T-cell (primary cell): Measurements from ENCODE around the gene SMIM14. TPM values are rescaled to one million over a fixed set of nuclear protein-coding genes. Genes with fewer than 3 reads are reported as not detected.
"Not testable (repeated sequence)": the region's sequence is repeated elsewhere in the genome, so short reads cannot be mapped to it uniquely, and the experiment has no call there.

Experiments used
- ATAC-seq, 4 experiments: fragments of 200-7000 bp in 3 of 4; fragments of 150-1000 bp in 1 of 4; cut with Tn5 transposase; replicated peaks in 1 of 4; 1 replicate in 3 of 4; 2 replicates in 1 of 4; pipeline ENCODE4 v1.10.0; 2021; ENCODE audit warnings: moderate library complexity in 3 of 4, mild to moderate bottlenecking in 2 of 4, moderate number of reproducible peaks in 1 of 4
- CTCF ChIA-PET, 2 donors: fragments of 300-600 bp; sonication (Branson Sonifier 250); formaldehyde crosslinking; loops; one replicate each; lab custom pipeline; 2022; ENCODE audit warnings: antibody characterized with exemption in 2 of 2; lab: Charles Lee
- POLR2A ChIA-PET, 2 donors: fragments of 300-600 bp; sonication (Branson Sonifier 250); formaldehyde crosslinking; loops; one replicate each; lab custom pipeline; 2022; ENCODE audit warnings: antibody characterized with exemption in 2 of 2; lab: Charles Lee
- DNase-seq, 35 experiments: peaks; one replicate each; pipeline versions ENCODE4 v3.0.0 to v3.0.0-alpha.2; 2013 to 2023
- H3K27ac ChIP-seq: one replicate; pipeline ENCODE4 v1.5.1; 2013; ENCODE audit warnings: low read length
- H3K27me3 ChIP-seq, 2 experiments: replicated peaks in 1 of 2; 1 replicate in 1 of 2; 2 replicates in 1 of 2; pipeline versions ENCODE4 v1.6.1 to v1.7.0; 2013; ENCODE audit warnings: low read length in 1 of 2, mixed read lengths in 1 of 2; ENCODE audit not compliant: control insufficient read depth in 2 of 2, insufficient read depth in 2 of 2; ENCODE audit errors: extremely low read depth in 1 of 2
- H3K36me3 ChIP-seq, 2 donors: 1 replicate in 1 of 2; 2 replicates in 1 of 2; pipeline versions ENCODE4 v1.6.1 to v1.7.0; 2013; ENCODE audit warnings: low read length in 1 of 2; ENCODE audit not compliant: control insufficient read depth in 2 of 2, insufficient read depth in 1 of 2; ENCODE audit errors: extremely low read depth in 1 of 2
- H3K4me1 ChIP-seq, 2 experiments: 1 replicate in 1 of 2; 2 replicates in 1 of 2; pipeline versions ENCODE4 v1.6.1 to v1.7.0; 2013; ENCODE audit warnings: low read length in 2 of 2, mixed read lengths in 1 of 2; ENCODE audit not compliant: insufficient read depth in 2 of 2, control insufficient read depth in 1 of 2; ENCODE audit errors: extremely low read depth in 1 of 2
- H3K4me3 ChIP-seq, 2 donors: 1 replicate in 1 of 2; 2 replicates in 1 of 2; pipeline versions ENCODE4 v1.5.1 to v1.7.0; 2013; ENCODE audit warnings: mild to moderate bottlenecking in 2 of 2, low read length in 1 of 2, moderate library complexity in 1 of 2; ENCODE audit not compliant: control insufficient read depth in 1 of 2; ENCODE audit errors: extremely low read depth in 1 of 2
- H3K9me3 ChIP-seq: 2 replicates; pipeline ENCODE4 v1.7.0; 2013
- H3K27ac Mint-ChIP-seq, 2 donors: one replicate each; pipeline ENCODE4 v1.8.0; 2020 to 2021; ENCODE audit warnings: mild to moderate bottlenecking in 2 of 2, mixed read lengths in 2 of 2
- H3K27me3 Mint-ChIP-seq, 2 donors: one replicate each; pipeline ENCODE4 v1.8.0; 2021 to 2022; ENCODE audit warnings: mixed read lengths in 2 of 2
- H3K36me3 Mint-ChIP-seq: one replicate; pipeline ENCODE4 v1.8.0; 2021; ENCODE audit warnings: mixed read lengths
- H3K4me1 Mint-ChIP-seq, 3 donors: one replicate each; pipeline ENCODE4 v1.8.0; 2020 to 2022; ENCODE audit warnings: mixed read lengths in 3 of 3, mild to moderate bottlenecking in 1 of 3
- H3K4me3 Mint-ChIP-seq, 3 donors: one replicate each; pipeline ENCODE4 v1.8.0; 2020 to 2022; ENCODE audit warnings: mild to moderate bottlenecking in 3 of 3, mixed read lengths in 3 of 3, moderate library complexity in 3 of 3
- H3K9me3 Mint-ChIP-seq, 3 donors: one replicate each; pipeline ENCODE4 v1.8.0; 2020 to 2022; ENCODE audit warnings: mixed read lengths in 3 of 3
- WGBS: methylation state at CpG from one replicate; pipeline ENCODE4 v1.1.5; 2013; ENCODE audit warnings: missing lambda C conversion rate; ENCODE audit not compliant: insufficient coverage; 5-methylcytosine and 5-hydroxymethylcytosine counted together
- total RNA-seq, 35 experiments: library from RNA in 6 of 35; stranded (reverse) in 6 of 35; fragments of 120-200 nt in 1 of 35; gene quantifications; one replicate each; pipeline versions ENCODE4 v1.2.1 to v1.2.4 and lab custom pipeline; 2013 to 2026

SMIM14 gene
- total RNA-seq, 5 donors from 2014 or later (not counting 1 experiment from before 2014, with no cell fraction given): 4.8 to 17.2 (median 15.5) TPM

- no peaks in the 10 kb centered on the region for H3K36me3 Mint-ChIP-seq
- Histone ChIP-seq H3K27ac (no peak overlapping the region), H3K27me3 (no peaks in the 10 kb centered on the region), H3K4me3 (no peak overlapping the region), H3K36me3 (no peaks in the 10 kb centered on the region), H3K4me1 (no peaks in the 10 kb centered on the region), H3K9me3 (no peaks in the 10 kb centered on the region)
- 96% methylated on average over 4 of the region's 6 CpGs for WGBS
- DNase-seq (no peak), ATAC-seq (no peak)
- no peak overlapping the region for H3K27ac Mint-ChIP-seq
- ChIA-PET CTCF (interaction anchor here in 1 of 2 donors (0.6 kb wide), 1 partner anchor 188 kb away, joined by 3 read pairs; no protein-coding TSS in a partner anchor), POLR2A (no interaction called here)
- H3K27me3 Mint-ChIP-seq: no peaks in the 10 kb centered on the region
- no peaks in the 10 kb centered on the region for H3K4me1 Mint-ChIP-seq
- H3K9me3 Mint-ChIP-seq: no peaks in the 10 kb centered on the region
- no peak overlapping the region for H3K4me3 Mint-ChIP-seq
These were observed 21.4 kb upstream of the SMIM14 start for GRCh38 chr4:39660045-39660444.

GRCh38 chr4:39658756-39659155 is 20.1 kb upstream of the SMIM14 start:
- Mint-ChIP-seq H3K27me3 (no peaks in the 10 kb centered on the region), H3K36me3 (no peaks in the 10 kb centered on the region), H3K4me1 (no peaks in the 10 kb centered on the region), H3K9me3 (no peaks in the 10 kb centered on the region), H3K4me3 (no peak overlapping the region), H3K27ac (no peak overlapping the region)
- Histone ChIP-seq H3K9me3 (no peaks in the 10 kb centered on the region), H3K4me3 (no peak overlapping the region), H3K27me3 (no peaks in the 10 kb centered on the region), H3K27ac (no peak overlapping the region), H3K36me3 (no peaks in the 10 kb centered on the region), H3K4me1 (no peaks in the 10 kb centered on the region)
- DNase-seq: no peak
- CTCF ChIA-PET: interaction anchor here in 1 of 2 donors (1.8 kb wide), 1 partner anchor 189 kb away, joined by 5 read pairs; no protein-coding TSS in a partner anchor
- no peak for ATAC-seq
- POLR2A ChIA-PET: no interaction called here
- 100% methylated on average over 2 of the region's 3 CpGs for WGBS

- Mint-ChIP-seq H3K27me3 (no peaks in the 10 kb centered on the region), H3K36me3 (no peaks in the 10 kb centered on the region), H3K27ac (no peak overlapping the region), H3K4me1 (no peaks in the 10 kb centered on the region), H3K4me3 (no peak overlapping the region), H3K9me3 (no peaks in the 10 kb centered on the region)
- no CpG with 5 or more reads among the region's 6 CpGs for WGBS
- ATAC-seq (no peak), DNase-seq (no peak)
- H3K27me3 ChIP-seq: no peaks in the 10 kb centered on the region
- no peaks in the 10 kb centered on the region for H3K4me1 ChIP-seq
- POLR2A ChIA-PET: no interaction called here
- H3K27ac ChIP-seq: no peak overlapping the region
- H3K9me3 ChIP-seq: no peaks in the 10 kb centered on the region
- CTCF ChIA-PET: no interaction called here
- no peaks in the 10 kb centered on the region for H3K36me3 ChIP-seq
- no peak overlapping the region for H3K4me3 ChIP-seq
These were observed 18.8 kb upstream of the SMIM14 start for GRCh38 chr4:39657465-39657864.

- H3K9me3 Mint-ChIP-seq, H3K4me3 ChIP-seq, H3K9me3 ChIP-seq, H3K27ac Mint-ChIP-seq, H3K4me1 ChIP-seq, H3K27ac ChIP-seq, DNase-seq, ATAC-seq, H3K4me3 Mint-ChIP-seq, H3K36me3 ChIP-seq, H3K4me1 Mint-ChIP-seq, H3K36me3 Mint-ChIP-seq, H3K27me3 Mint-ChIP-seq, H3K27me3 ChIP-seq: not testable (repeated sequence)
- POLR2A ChIA-PET: interaction anchor here in 1 of 2 donors (0.5 kb wide), 1 partner anchor 28 kb away, joined by 6 read pairs; no protein-coding TSS in a partner anchor
- WGBS: 100% methylated on average over 1 of the region's 5 CpGs
- CTCF ChIA-PET: interaction anchor here in 1 of 2 donors (0.8 kb wide), 1 partner anchor 128 kb away, joined by 3 read pairs; no protein-coding TSS in a partner anchor
These were observed 18.0 kb upstream of the SMIM14 start for GRCh38 chr4:39656638-39657037.

- no peak for ATAC-seq
- no peak overlapping the region for H3K4me3 Mint-ChIP-seq
These were observed 17.2 kb upstream of the SMIM14 start for GRCh38 chr4:39655876-39656275.

GRCh38 chr4:39655211-39655610 is 16.5 kb upstream of the SMIM14 start:
- CTCF ChIA-PET: no interaction called here
- no peaks in the 10 kb centered on the region for H3K4me1 Mint-ChIP-seq
- ATAC-seq: no peak

More at GRCh38 chr4:39655876-39656275, 17.2 kb upstream of the SMIM14 start:
- no peak for DNase-seq
- ChIA-PET POLR2A (no interaction called here), CTCF (interaction anchor here in 1 of 2 donors (0.6 to 0.8 kb wide), 3 partner anchors 127 to 1266 kb away, joined by 3 to 9 read pairs (median 3); no protein-coding TSS in a partner anchor)
- Histone ChIP-seq H3K27me3 (no peaks in the 10 kb centered on the region), H3K27ac (no peak overlapping the region), H3K36me3 (no peaks in the 10 kb centered on the region), H3K4me3 (no peak overlapping the region), H3K9me3 (no peaks in the 10 kb centered on the region), H3K4me1 (no peaks in the 10 kb centered on the region)
- H3K36me3 Mint-ChIP-seq: no peaks in the 10 kb centered on the region
- no CpG with 5 or more reads among the region's 3 CpGs for WGBS
- no peaks in the 10 kb centered on the region for H3K4me1 Mint-ChIP-seq
- H3K27me3 Mint-ChIP-seq: no peaks in the 10 kb centered on the region
- H3K9me3 Mint-ChIP-seq: no peaks in the 10 kb centered on the region
- no peak overlapping the region for H3K27ac Mint-ChIP-seq

GRCh38 chr4:39651586-39651985 is 12.9 kb upstream of the SMIM14 start:
- H3K4me1 ChIP-seq, CTCF ChIA-PET, H3K36me3 ChIP-seq, H3K36me3 Mint-ChIP-seq, H3K27me3 ChIP-seq, H3K4me3 Mint-ChIP-seq, H3K4me1 Mint-ChIP-seq, POLR2A ChIA-PET, H3K9me3 ChIP-seq, H3K27me3 Mint-ChIP-seq, H3K27ac ChIP-seq, H3K4me3 ChIP-seq, DNase-seq, ATAC-seq, H3K27ac Mint-ChIP-seq, H3K9me3 Mint-ChIP-seq: not testable (repeated sequence)
- WGBS: 90% methylated on average over 2 of the region's 4 CpGs

More at GRCh38 chr4:39655211-39655610, 16.5 kb upstream of the SMIM14 start:
- no peaks in the 10 kb centered on the region for H3K4me1 ChIP-seq
- no peaks in the 10 kb centered on the region for H3K9me3 Mint-ChIP-seq
- POLR2A ChIA-PET: no interaction called here
- H3K27ac ChIP-seq: no peak overlapping the region
- H3K9me3 ChIP-seq: no peaks in the 10 kb centered on the region
- no peaks in the 10 kb centered on the region for H3K27me3 ChIP-seq
- H3K27me3 Mint-ChIP-seq: no peaks in the 10 kb centered on the region
- no peak overlapping the region for H3K27ac Mint-ChIP-seq
- no peaks in the 10 kb centered on the region for H3K36me3 Mint-ChIP-seq
- DNase-seq: no peak
- H3K4me3 Mint-ChIP-seq: no peak overlapping the region
- no peak overlapping the region for H3K4me3 ChIP-seq
- no peaks in the 10 kb centered on the region for H3K36me3 ChIP-seq
